GM21737 (cell line): ENCODE measurements around the gene RNF20.
"Not testable (repeated sequence)": the region's sequence is repeated elsewhere in the genome, so short reads cannot be mapped to it uniquely, and the experiment has no call there.

Experiments used
- ATAC-seq: cut with Tn5 transposase; IDR thresholded peaks from one replicate; pipeline ENCODE4 v1.9.1; 2021; ENCODE audit warnings: mild to moderate bottlenecking, moderate library complexity; ENCODE audit not compliant: unreplicated experiment

The RNF20 gene

DNA sequence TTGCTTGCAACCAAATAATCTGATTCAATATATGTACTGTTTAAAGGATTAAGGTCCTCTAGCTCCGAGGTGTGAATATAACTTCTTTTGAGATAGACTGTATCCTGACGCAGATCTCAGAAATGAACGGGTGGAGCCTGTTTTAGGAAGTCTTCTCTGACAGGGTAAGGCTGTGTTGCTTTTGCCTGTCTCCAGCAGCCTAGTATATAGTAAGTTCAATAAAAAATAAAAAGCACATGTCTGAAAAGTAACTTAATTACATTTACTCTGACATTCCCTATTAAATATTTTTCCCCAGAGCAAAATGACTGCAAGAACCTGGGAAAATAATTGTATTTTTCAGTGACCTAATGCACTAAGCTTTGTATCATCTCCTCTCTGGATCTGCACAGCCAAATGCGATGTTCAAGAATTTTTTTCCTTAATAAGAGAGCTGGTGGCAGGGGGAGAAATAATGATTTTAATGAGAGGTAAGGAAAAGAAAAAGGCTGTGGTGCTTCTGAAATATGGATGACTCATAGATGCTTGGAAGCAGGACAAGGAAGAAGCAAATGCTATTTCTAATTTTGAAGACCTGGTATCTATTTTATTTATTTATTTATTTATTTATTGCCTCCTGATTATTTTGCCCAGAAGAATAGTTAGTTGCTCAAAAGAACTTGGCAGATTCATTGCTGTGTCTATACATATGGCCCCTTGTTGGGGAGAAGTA is 53.8 kb downstream of the RNF20 start:
- ATAC-seq: no peak

- not testable (repeated sequence) for ATAC-seq
Measured at GRCh38 chr9:101590074-101590473, 56.4 kb downstream of the RNF20 start.

DNA sequence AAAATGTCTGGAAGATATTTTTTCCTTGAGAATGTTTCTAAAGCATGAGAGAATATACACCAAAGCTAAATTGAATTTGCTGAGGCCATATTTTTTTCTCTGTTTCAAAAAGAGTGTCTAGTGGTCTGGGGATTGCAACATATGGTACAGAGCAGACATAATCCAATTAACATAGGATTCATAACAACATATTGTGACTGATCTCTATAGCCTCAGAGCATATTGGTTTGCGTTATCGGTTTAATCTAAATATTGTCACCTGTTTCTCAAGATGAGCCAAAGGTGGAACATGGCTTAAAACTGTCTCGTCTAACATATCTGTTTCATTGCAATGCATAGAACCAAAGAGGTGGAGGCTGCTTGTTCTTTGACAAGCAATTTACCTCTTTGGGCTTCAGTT is 57.2 kb downstream of the RNF20 start:
- no peak for ATAC-seq

DNA sequence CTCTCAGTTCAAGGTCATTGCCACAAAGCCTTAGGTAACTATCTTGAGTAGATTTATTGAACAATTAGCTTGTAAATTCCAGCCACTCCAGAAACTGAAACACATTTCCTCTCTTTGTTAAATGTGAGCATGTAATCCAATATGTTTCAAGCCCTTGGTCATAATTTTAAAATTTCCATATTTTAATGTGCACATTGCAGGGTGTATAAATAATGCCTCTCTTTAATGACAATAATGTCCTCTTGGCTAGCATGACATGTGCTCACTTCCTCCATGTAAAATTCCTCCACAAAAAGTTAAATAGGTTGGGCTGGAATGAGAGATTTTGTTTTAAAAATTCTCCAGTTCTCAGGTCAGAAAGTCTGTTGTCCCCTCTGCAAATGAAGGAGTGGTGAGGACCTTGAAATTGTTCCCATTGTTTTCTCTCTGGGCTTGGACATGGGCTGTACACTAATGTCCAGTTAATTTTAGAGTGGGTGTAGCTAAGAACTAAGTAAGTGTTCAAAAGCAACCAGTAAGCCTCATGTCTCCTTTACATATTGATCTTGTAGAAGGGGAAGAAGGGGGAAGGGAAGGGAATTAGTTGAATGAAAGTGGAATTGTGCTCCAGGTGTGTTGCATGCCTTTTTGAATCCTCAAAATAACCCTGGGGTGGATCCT is 58.3 kb downstream of the RNF20 start:
- no peak for ATAC-seq

DNA sequence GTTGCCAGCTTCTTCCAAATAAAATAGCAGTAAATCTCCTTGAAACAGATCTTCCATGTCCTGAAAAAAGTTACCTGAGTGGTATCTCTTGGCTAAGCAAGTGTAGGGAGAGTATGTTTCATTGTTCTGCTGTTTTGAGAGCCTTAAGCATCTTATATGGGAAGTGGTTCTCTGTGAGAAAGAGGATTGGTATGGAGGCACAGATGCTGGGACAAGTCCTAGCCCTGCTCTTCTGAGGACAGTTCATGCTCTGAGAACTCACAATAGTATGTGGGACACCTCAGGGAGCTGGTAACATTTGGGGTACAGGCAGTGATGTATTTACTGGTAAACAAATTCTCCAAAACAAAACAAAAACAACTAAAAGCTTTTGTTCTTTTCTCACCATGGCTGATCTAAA is 59.1 kb downstream of the RNF20 start:
- ATAC-seq: no peak

DNA sequence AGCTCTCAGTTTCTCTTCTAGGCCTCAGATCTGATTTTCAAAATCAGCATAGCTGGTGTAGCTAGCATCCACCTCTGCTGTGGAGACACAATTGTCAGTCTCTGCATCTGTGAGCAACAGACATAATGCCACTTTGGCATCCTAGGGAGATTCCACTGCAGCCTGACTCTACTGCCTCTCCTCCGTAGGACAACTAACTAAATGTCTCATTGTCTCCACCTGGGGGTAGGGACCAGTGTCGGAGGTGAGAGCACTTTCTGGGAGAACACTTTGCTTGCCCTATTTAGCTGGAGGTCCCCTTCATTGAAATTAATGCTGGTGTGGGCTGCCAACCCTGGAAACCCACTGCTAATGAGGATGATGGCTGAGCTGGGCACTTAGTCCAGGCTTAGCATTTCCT is 59.7 kb downstream of the RNF20 start:
- no peak for ATAC-seq

GRCh38 chr9:101594796-101595195 is 61.1 kb downstream of the RNF20 start, which contains the start of gene PPP3R2:
PPP3R2 (minus strand) TSS chr9:101594969; CDS start chr9:101594921, 48 bp downstream.
- ATAC-seq: no peak

- ATAC-seq: no peak
Measured at GRCh38 chr9:101601904-101602765, 68.5 kb downstream of the RNF20 start.

DNA sequence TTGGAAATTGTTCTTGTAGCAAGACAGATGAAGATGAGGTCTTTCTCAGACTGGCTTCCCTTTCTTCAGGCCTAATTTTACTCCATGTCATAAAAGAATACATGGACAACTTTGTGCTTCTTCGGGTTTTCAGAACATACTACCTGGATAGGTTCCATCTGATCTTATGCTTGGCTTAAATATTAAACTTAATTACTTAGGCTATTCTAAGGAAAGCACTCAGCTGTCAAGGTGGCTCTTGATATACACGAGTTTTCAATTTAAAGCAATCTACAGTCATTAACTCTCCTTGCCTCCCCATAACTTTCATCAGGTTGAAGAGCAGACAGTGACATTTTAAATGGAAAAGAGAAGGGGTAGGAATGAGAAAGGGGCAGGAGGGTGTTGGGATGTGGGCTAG is 70.6 kb downstream of the RNF20 start:
- no peak for ATAC-seq

DNA sequence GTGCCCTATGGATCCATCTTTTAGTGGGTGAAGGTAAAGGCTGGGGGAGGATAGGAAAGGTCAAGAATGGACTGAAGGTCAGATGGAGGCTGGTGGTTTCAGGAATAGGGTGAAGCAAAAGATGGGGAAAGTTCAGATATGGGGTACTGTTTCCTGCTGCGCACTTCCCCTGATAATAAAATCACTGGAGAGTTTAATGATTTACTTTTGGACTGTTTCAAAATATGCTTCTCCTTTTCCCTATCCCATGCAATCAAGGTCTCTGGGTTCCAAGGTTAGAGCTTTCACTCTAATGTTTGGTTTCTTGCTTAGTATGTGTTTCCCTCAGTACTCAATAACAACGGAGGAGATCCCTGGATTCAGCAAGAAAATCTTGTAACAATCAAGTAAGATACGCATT is 71.9 kb downstream of the RNF20 start:
- no peak for ATAC-seq
